Renal pelvis (tissue), 4 donors: ENCODE results near the gene GPRC5B. TPM values are rescaled to one million over a fixed set of nuclear protein-coding genes. Genes with fewer than 3 reads are reported as not detected.

Experiments used
- DNase-seq: peaks from one replicate; pipeline ENCODE4 v3.0.0-alpha.2; 2013
- polyA plus RNA-seq, 3 donors: library from polyadenylated mRNA; unstranded; fragments of 120-200 nt; gene quantifications; one replicate each; pipeline ENCODE4 v1.2.1, GENCODE V29; 2013; ENCODE audit not compliant: insufficient read length in 3 of 3

The GPRC5B gene
- polyA plus RNA-seq, 3 donors: 110 to 129 (median 116) TPM

DNA sequence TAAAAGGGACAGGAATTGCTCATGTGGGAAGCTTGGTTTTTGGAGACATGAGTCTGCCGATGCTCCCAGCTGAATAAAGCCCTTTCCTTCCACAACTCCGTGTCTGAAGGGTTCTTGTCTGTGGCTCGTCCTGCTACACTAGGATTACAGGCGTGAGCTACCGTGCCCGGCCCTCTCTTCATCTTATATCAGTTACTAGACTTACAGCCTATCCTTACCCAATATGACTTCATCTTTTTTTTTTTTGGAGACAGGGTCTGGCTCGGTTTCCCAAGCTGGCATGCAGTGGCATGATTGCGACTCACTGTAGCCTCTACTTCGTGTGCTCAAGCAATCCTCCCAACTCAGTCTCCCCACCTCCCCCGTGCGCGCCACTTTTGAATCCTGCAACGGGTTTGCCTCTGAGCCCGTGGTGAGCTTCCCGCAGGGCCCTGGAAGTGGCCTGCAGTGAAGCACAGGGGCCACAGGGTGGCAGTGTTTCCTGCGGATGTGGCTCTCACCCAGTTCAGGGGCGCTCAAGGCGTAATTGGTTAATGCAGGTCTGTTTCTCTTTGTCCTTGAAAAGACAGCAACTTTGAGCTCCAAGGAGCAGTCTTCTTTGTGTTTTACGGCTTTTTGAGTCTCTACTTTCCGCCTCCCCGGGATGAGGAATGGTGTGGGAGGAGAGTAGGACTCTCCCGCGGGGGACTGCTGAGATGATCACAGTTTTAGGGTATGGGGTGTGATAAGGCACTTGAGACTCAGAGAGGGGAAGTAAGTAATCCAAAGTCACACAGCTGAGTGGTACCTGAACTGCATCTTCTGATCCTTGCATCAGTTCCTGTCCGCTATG lies 22.7 kb upstream of the GPRC5B start:
- DNase-seq: peak; percentile 55

DNA sequence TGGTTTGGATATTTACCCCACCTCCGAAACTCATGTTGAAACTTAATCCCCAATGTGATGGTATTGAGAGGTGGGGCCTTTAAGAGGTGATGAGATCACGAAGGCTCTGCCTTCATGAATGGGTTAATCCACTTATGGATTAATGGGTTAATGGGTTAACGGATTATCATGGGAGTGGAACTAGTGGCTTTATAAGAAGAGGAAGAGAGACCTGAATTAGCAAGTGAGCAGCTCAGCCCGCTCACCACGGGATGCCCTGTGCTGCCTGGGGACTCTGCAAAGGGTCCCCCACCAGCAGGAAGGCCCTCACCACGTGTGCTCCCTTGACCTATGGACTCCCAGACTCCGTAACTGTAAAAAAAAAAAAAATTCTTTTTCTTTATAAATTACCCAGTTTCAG lies 16.5 kb upstream of the GPRC5B start:
- no peak for DNase-seq

DNA sequence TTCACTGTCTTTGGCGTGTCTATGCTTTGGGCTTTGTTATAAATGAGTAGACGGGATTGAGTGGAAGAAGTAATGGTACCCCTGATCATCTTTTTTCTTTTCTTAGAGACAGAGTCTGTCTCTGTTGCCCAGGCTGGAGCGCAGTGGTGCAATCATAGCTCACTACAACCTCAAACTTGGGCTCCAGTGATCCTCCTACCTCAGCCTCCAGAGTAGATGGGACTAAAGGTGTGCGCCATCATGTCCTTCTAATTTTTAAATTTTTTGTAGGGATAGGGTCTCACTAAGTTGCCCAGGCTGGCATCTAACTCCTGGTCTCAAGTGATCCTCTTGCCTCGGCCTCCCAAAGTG lies 14.9 kb upstream of the GPRC5B start:
- DNase-seq: no peak

DNA sequence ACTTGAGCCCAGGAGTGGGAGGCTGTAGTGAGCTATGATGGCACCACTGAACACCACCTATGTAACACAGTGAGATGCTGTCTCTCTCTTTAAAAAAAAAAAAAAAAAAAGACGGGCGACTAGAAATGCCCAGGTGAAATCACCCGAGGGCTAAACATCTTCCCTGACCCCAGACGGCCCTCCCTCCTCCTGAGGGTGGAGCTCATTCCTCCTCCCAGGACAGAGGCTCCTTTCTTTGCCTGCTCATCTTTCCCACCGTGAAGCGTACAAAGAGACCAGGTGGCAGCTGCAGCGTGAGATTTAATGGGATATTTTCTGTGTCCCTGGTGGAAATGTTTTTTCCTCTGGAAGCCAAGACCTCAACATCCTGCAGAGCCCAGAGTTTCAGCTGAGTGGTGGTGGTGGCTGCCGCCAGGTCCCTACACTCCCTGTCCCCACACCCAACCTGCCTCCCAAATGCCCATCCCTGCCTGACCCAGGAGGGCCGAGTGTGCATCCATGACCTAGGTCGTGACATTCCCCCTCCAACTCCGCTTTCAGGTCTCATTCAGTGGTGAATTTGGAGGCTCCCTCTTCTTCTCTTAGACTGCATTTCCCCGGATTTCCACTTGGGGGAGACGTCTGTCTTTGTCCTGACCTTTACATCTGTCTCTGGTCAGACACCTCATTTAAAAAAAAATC lies 14.4 kb upstream of the GPRC5B start:
- DNase-seq: peak; percentile 47

DNA sequence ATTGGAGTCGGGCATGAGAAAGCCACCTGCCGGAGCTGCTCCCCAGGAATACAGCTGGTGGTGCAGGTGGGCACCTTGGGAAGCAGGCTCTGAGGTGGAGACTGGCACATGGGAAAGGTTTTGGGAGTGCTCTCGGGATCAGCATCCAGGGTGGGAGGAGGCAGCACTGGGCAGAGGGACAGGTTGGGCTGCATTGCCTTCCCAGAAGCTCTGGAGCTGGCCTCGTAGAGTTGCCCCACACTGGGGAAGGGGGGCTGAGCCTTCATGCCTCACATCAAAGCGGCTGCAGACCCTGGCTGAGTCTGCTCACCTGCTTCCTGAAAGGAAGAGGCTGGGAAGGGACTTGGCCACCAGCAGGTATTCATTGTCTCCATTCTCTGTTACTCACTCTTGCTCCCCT lies 13.5 kb upstream of the GPRC5B start:
- DNase-seq: no peak

DNA sequence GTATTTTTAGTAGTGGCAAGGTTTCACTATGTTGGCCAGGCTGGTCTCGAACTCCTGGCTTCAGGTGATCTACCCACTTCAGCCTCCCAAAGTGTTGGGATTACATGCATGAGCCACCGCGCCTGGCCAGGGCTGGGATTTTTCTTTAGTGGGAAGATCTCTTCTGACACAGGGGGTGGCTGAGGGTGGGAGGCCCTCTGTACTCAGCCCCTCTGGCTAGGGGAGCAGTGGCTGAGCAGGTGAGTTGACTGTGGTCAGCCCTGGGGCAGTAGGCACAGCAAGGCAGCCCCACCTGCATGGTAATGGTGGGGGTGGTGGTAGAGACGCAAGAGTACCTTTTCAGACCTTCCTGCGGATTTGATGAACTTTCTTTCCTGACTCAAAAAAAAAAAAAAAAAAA lies 12.3 kb upstream of the GPRC5B start:
- no peak for DNase-seq

DNA sequence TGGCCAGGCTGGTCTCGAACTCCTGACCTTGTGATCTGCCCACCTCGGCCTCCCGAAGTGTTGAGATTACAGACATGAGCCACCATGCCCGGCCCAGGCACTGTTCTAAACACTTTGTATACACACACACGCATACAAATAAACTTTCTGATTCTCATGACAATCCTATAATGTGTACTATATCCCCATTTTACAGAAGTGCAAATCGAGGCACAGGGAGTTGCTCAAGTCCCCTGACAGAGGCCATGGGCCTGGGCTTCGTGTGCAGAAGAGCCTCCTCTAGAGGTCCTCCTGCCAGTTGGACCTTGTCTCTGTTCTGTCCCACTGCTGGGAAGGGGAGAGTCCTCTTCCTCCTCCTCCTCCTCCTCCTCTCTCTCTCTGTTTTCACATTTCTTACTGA lies 9.9 kb upstream of the GPRC5B start:
- DNase-seq: no peak

DNA sequence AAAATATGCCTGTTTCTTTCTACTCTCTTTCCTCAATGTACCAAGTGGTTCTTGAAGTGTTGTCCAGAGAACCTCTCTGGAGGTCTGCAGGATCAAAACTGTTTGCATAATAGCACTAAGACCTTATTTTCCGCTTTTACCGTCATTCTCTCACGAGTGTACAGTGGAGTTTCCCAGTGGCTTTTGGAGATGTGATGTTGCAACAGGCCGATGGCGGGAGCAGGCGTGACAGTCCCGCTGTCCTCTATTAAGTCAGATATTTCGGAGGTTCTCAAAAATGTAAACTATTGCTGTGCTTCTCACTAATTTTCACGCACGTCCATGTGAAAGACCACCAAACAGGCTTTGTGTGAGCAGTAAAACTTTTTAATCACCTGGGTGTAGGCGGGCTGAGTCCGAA lies 8.3 kb upstream of the GPRC5B start:
- DNase-seq: no peak

DNA sequence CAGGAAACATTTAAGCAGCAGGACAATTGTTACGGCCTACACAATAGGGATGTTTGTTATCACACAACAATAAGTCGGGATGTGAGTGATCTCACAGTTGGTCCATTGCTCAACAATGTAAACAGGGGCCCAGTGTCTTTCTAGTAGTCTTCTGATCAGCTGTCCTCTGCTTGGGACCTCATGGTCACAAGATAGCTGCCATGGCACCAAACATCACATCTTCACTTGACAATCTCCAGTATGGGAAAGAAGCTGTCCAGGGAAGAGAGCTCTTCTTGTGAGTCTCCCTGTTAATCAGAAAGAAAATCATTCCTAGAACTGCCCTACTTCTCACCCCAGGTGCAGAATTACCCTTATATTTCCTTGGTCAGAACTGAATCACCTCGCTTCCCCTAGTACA lies 6.3 kb upstream of the GPRC5B start:
- no peak for DNase-seq

DNA sequence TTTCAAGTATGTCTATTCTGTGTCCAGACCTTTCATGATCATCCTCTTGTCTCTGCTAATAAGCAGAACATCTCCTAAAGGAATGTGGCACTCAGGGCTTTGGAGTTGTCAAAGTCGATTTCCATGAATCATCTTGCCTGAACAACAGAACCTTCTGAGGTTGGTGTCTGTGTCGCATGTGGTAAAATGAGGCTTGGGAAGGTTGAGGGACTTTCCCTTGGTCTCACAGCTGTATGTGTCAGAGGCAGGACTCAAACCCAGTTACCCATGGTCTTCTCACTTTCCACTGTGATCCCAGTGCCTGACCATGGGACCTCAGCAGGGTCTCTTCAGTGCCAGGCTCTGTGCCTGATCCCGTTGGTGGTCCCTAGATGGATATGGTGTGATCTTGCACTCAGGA lies 4.2 kb upstream of the GPRC5B start:
- DNase-seq: no peak

DNA sequence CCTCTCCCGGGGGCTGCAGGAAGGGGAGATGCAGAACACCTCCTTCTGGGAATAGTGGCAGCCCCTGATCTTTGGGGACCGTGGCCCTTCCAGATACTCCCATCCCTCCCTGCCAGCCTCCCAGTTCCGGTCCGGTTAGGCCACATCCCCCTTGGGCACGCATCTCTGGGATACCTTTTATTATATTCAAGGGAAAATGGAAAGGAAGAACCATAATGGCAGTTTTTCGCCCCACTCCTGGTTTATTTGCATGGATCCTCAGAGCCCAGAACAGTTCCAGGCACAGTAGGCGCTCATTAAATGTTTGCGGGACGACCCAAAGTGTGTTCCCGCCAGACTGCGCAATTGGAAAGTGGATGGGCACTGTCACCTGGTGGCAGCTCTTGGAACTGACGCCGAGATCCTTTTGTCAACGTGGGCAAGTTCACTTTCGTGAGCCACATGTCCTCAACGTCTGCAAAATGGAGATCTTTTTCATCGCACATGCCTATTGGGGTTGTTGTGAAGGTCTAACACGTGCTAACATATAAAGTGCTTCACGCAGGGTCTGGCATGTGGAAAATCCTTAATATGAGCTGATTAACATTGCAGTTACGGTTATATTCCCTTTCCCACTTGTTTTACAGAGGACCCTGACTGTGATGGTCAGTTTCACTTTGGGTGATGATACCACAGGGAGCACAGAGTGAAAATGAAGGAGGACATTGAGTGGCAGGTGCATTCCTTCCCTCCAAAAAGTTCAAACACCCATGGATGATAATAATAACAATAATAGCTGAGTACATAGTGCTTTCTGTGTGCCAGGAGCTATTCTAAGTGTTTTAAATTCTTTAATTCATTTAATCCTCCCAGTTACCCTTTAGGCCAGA lies 1.7 kb upstream of the GPRC5B start:
- peak; percentile 75 for DNase-seq

DNA sequence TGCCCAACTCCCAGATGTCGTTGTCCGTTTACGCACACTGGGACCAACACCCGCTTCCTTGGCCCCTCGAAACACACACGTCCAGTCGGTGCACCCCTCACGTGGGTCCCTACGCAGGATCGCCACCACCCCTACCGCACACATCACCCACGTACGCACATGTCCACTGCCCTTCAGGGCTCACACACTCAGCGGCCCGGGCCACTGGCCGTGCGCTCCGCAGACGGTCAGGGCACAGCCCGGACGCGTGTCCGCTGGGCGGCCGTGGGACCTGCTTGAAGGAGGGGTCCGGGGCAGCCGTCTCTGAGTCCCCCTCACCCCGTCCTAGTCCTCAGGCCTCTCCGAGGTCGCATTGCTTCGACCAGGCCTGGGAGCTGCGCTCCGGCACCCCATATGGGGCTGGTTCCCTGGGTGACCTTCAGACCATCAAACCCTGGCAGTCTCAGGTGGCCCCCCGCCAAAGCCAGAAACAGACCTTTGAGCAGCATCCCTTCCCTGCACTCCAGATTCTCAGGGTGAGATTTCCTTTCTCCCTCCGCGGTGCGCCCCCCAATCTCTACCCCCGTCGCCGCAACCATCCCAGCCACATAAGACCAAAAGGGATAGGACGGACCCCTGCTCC lies 914 bp upstream of the GPRC5B start:
- DNase-seq: peak; percentile 1

DNA sequence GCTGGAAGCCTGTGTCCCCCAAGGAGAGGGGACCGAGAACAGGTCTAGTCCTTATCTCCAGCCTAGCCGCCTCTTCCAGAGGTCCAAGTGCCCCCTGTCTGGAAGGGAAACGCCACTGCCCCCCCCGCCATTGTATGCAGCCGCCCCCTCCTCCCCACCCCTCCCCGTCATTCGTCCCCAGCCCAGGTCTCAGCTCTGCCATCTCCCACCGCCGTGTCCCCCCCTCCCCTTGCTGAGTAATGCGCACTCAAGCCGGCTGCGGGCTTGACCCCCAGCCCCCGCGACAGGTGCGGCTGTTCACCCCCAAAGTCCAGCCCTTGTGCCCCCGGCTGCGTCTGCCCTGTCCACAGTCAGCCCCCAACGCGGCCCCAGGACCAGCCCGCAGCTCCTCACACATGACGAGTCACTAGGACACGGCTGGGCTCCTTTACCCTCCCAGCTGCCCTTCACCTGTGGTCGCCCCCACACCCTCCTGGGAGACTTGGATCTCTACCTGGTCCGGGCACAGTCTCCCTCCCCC lies 622 bp downstream of the GPRC5B start:
- no peak for DNase-seq

DNA sequence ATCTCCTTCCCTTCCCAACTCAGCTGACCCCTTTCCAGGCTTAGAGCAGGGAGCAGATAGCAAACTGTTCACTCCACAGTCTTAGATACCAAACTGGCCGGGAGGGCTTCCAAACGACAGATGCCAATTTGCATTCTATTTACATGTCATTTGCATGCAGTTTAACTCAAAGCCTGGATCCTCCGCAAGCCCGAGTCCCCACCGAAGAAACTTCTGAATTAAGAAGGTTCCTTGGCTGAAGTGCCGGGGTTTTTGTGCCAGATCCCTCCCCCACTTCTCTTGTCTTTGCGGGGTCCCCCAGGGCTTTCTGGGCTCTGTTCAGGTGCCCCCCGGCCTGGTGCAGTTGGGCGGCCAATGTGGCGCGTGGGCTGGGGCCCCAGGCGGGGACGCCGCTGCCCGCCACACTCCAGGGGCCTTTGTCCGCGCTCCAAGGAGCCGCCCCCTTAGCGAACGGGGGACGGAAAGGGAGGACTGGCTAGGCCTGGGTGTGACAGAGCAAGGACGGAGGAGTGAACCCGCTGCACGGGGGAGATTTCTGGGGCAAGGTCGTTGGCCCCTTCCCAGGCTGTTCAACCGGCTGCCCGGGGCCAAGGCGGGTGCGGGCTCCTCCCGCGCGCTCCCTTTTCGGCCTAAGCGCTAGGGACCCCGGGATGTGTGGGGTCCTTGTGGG lies 1.2 kb downstream of the GPRC5B start:
- peak; percentile 52 for DNase-seq

DNA sequence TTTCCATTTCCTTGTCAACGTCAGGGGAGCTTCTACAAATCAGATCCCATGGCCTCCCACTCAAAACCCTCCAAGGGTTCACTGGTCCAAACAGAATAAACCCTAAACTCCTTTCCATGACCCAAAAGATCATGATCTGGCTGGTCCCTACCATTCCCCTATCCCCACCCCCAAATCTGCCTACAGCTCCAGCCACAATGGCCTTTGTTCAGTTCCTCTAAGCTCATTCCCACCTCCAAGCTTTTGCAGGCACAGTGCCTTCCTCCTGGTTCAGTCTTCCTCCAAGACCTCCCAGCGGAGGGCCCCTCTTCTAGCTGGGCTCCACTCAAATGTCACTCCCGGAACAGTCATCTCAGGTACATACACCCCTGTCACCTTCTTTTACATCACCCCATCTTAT lies 2.0 kb downstream of the GPRC5B start:
- DNase-seq: no peak

DNA sequence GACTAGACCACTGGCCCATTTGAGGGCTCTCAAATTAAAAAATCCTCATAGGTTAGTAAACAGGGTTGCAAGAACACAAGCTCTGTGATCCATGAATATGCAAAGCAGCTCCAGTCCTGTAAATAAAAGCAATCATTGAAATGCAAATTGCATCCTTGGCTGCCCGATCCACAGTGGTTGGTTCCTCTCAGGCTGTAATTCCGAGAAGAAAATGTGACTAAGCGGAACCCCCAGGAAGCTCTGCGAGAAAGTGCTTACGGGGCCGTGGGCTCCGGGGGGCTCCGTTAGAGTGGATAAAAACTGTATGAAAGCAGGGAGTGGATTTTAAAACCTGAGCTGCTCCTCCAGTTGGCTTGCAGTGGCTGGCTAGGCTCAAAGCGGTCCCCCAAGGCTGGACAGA lies 2.5 kb downstream of the GPRC5B start:
- no peak for DNase-seq

DNA sequence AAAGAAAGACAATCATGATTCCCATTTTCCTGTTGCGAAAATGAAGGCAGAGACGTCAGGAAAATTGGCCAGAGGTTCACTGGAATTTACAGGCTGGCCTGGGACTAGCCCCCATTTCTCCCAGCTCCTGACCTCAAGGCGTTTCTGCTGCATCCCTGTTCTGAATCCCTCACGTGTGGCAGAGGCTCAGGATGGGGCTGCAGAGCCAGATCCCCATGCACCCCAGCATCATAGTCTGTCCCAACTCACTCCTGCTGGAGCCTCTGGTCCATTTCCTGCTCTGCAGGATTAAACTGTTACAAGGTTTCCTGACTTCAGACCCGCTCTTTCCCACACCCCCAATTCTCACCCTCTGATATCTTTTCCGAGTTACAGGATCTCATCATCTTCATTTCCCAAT lies 2.9 kb downstream of the GPRC5B start:
- no peak for DNase-seq

DNA sequence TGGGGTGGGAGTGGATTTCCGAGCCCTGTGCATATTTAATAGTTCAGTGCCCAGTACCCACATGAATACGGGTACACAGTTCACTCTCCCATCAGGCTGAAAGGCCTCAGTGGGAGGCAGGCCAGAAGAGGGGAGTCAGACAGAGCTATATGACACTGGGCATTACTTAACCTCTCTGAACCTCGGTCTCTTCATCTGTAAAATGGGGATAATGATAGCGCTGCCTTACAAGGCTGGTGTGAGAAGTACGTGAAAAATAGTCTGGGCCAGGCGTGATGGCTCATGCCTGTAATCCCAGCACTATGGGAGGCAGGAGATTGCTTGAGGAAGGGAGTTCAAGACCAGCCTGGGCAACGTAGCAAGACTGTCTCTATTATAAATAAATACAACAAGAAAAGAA lies 3.6 kb downstream of the GPRC5B start:
- DNase-seq: no peak

DNA sequence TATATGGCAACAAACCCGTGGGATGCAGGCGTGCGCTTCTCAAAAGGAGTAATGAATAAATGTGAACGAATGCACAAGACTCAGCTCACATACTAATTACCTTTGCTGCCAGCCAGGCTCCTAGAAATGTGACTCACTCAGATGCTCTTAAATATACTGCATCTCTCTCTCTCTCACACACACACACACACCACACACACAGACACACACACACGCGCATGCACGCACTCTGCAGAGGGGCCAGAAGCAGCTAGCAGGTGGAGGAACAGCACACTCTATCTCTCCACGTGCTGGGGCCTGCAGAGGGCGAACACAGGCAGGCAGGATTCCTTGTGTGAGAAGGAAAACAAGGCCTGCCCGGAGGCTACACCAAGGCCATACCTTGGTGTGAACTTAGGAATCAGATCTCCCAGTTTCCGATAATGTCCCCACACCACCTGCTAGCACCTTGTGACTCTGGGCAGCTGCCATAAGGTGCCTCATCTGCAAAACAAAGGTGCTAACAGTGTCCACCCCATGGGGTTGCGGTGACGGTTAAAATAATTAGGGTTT lies 5.3 kb downstream of the GPRC5B start:
- DNase-seq: no peak

DNA sequence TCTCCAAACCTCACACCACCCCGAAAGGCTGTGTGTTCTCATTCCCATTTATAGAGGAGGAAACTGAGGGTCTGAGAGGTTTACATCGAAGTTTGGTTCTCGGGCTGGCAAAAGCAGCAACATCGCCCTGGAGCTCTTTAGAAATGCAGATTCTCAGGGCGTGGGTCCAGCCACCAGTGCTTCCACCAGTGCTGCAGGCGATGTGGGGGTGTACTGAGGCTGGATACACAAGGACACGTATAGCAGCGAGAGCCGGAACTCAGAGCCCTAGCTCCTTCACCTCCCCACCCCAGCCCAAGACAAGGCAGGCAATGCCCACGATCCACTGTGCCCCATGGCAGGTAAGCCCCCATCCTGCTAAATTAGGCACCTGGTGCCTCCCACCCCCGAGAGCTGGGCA lies 5.9 kb downstream of the GPRC5B start:
- DNase-seq: no peak

DNA sequence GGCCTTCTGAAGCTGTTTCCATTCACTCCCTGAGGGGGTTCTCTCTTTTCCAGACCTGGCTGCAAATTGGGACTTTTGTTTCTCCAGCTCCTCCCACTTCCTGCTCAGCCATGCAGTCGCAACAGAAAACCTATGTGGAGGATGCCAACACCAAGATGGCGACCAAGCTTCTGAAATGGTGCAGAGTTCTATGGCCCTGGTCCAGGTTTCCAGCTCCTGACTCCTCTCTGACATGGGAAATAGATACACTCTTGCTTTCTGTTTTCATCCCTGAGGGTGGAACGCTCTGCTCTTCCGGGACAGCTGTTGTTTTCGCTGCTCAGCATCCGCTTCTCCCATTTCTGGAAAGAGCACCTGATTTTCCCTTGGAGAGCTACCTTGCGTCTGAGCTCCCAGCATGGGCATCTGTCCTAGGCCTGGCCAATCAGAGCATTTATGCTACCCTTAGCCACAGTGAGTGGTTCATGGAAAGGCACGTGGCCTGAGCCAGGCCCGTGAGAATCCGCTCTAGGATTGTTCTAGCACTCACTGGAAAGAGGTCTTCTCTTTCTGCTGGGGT lies 8.1 kb downstream of the GPRC5B start:
- no peak for DNase-seq
